ENCODE results near the gene CCDC9B. TPM values are rescaled to one million over a fixed set of nuclear protein-coding genes. Genes with fewer than 3 reads are reported as not detected.

CCDC9B gene
- polyA plus RNA-seq, 1 of the 3 experiments (the other 2 are of a cell fraction) = 13.7 TPM

DNA sequence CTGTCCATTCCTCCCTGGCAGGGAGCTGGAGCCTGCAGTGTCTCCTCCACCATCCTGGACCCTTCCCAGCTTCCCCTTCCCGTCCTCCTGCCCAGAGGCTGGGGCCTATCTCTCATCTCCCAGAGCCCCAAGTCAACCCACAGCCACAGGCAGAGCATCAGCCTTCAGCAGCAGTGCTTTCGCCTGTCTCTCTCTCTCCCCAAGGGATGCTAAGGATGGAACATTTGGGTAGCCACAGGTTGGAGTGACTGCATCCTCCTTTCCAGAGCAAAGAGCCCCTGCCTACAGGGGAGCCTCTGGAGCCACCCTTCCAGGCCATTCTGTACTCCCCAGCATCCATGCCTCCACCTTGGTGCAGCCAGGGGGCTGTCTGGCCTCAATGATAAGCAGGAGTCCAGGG lies 37.2 kb downstream of the CCDC9B start:
- Histone ChIP-seq H3K79me2 (ENCODE audit: insufficient read depth) (no peaks in the 10 kb centered on the region), H3K9ac (no peak overlapping the region), H3K4me2 (no peak overlapping the region), H3K4me1 (ENCODE audit: control insufficient read depth in 1 of 2, insufficient read depth in 2 of 2, low read depth in 1 of 2, low read length in 1 of 2) (peaks cover 0 to 30% of the 10 kb centered on the region in 2 experiments; a peak in 2 of 4 replicates), H3K9me2 (no peaks in the 10 kb centered on the region), H3K27me3 (ENCODE audit: insufficient read depth) (no peaks in the 10 kb centered on the region; the same call in 1 of the 2 replicates), H3K9me3 (no peaks in the 10 kb centered on the region), H3K27ac (ENCODE audit: low read depth in 2 of 2, low read length in 1 of 2) (no peak overlapping the region), H4K20me1 (ENCODE audit: insufficient read depth) (no peaks in the 10 kb centered on the region), H2AFZ (ENCODE audit: low read depth) (no peak overlapping the region), H3K36me3 (replicated peaks in 1 of 2; ENCODE audit: control insufficient read depth in 1 of 2, insufficient read depth in 2 of 2, low read length in 1 of 2) (no peaks in the 10 kb centered on the region), H3F3A (replicated peaks; ENCODE audit: insufficient read depth) (no peaks in the 10 kb centered on the region), H3K4me3 (ENCODE audit: low read depth in 2 of 2, low read length in 1 of 2) (no peak overlapping the region)
- TF ChIP-seq NFIC (IDR thresholded peaks at IDR 0.05; ENCODE audit: borderline replicate concordance) (no peak), RAD21 (IDR thresholded peaks at IDR 0.05; ENCODE audit: low read length) (no peak), RCOR1 (IDR thresholded peaks at IDR 0.05; ENCODE audit: low read length) (no peak), USF2 (IDR thresholded peaks at IDR 0.05; ENCODE audit: borderline replicate concordance, low read depth, low read length) (no peak), SIN3A (IDR thresholded peaks at IDR 0.05; ENCODE audit: borderline replicate concordance, low read depth, low read length) (no peak), GATA2 (CRISPR knock-in tag; IDR thresholded peaks at IDR 0.05) (no peak), NRF1 (IDR thresholded peaks at IDR 0.05; ENCODE audit: low read depth, low read length) (no peak), TCF12 (IDR thresholded peaks at IDR 0.05) (no peak)
- TF ChIP-seq, protein P1, sequence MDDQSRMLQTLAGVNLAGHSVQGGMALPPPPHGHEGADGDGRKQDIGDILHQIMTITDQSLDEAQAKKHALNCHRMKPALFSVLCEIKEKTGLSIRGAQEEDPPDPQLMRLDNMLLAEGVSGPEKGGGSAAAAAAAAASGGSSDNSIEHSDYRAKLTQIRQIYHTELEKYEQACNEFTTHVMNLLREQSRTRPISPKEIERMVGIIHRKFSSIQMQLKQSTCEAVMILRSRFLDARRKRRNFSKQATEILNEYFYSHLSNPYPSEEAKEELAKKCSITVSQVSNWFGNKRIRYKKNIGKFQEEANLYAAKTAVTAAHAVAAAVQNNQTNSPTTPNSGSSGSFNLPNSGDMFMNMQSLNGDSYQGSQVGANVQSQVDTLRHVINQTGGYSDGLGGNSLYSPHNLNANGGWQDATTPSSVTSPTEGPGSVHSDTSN (IDR thresholded peaks at IDR 0.05) = no peak
- ChIA-PET POLR2A (no interaction called here), CTCF (interaction anchor here (0.9 to 66.3 kb wide), 8 partner anchors 8 to 118 kb away, joined by 3 to 2194 read pairs (median 17); partner anchors contain the start of genes ANKRD63, CCDC9B, DISP2 and INAFM2)
- no peak for DNase-seq
- WGBS (ENCODE audit: low lambda C conversion rate) = 18% methylated on average over 1 of the region's 2 CpGs

DNA sequence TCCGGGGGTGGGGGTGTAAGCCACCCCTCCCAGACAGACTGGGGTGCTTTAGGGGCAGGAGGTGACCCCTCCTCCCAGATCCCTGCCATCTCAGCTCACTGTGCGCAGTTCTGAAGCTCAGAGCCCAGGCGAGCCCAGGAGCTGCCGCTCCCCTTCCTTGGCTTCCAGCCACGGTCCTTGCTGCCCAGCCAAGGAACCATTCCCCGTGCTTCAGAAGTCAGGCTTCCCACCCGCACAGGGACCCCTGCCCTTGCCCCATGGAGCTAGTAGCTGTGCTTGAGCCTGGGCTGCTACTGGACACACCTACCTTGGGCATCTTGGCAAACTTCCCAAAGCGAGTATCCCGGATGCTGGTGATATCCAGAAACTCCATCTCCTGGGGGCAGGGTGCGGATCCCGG lies 37.8 kb downstream of the CCDC9B start:
- no peaks in the 10 kb centered on the region; the same call in 1 of the 2 replicates for H3K27me3 ChIP-seq (ENCODE audit: insufficient read depth)
- no peaks in the 10 kb centered on the region for H3K9me3 ChIP-seq
- peaks cover 0 to 30% of the 10 kb centered on the region in 2 experiments; a peak in 2 of 4 replicates for H3K4me1 ChIP-seq (ENCODE audit: control insufficient read depth in 1 of 2, insufficient read depth in 2 of 2, low read depth in 1 of 2, low read length in 1 of 2)
- no peaks in the 10 kb centered on the region for H3K36me3 ChIP-seq (replicated peaks in 1 of 2; ENCODE audit: control insufficient read depth in 1 of 2, insufficient read depth in 2 of 2, low read length in 1 of 2)
- H3K79me2 ChIP-seq (ENCODE audit: insufficient read depth) = no peaks in the 10 kb centered on the region
- H4K20me1 ChIP-seq (ENCODE audit: insufficient read depth) = no peaks in the 10 kb centered on the region
- H3K27ac ChIP-seq (ENCODE audit: low read depth in 2 of 2, low read length in 1 of 2) = no peak overlapping the region
- no peak overlapping the region for H3K4me2 ChIP-seq
- ChIA-PET CTCF (interaction anchor here (1.3 to 66.3 kb wide), 7 partner anchors 11 to 257 kb away, joined by 4 to 2194 read pairs (median 28); partner anchors contain the start of genes ANKRD63, CCDC9B, DISP2 and INAFM2), POLR2A (no interaction called here)
- DNase-seq = no peak
- H2AFZ ChIP-seq (ENCODE audit: low read depth) = no peak overlapping the region
- no peaks in the 10 kb centered on the region for H3K9me2 ChIP-seq
- no peak overlapping the region for H3K4me3 ChIP-seq (ENCODE audit: low read depth in 2 of 2, low read length in 1 of 2)
- 76% methylated on average over 6 of the region's 11 CpGs for WGBS (ENCODE audit: low lambda C conversion rate)
- no peaks in the 10 kb centered on the region for H3F3A ChIP-seq (replicated peaks; ENCODE audit: insufficient read depth)
- H3K9ac ChIP-seq = no peak overlapping the region
- no peak for TF ChIP-seq SIN3A (IDR thresholded peaks at IDR 0.05; ENCODE audit: borderline replicate concordance, low read depth, low read length)
- TF ChIP-seq, protein P2, sequence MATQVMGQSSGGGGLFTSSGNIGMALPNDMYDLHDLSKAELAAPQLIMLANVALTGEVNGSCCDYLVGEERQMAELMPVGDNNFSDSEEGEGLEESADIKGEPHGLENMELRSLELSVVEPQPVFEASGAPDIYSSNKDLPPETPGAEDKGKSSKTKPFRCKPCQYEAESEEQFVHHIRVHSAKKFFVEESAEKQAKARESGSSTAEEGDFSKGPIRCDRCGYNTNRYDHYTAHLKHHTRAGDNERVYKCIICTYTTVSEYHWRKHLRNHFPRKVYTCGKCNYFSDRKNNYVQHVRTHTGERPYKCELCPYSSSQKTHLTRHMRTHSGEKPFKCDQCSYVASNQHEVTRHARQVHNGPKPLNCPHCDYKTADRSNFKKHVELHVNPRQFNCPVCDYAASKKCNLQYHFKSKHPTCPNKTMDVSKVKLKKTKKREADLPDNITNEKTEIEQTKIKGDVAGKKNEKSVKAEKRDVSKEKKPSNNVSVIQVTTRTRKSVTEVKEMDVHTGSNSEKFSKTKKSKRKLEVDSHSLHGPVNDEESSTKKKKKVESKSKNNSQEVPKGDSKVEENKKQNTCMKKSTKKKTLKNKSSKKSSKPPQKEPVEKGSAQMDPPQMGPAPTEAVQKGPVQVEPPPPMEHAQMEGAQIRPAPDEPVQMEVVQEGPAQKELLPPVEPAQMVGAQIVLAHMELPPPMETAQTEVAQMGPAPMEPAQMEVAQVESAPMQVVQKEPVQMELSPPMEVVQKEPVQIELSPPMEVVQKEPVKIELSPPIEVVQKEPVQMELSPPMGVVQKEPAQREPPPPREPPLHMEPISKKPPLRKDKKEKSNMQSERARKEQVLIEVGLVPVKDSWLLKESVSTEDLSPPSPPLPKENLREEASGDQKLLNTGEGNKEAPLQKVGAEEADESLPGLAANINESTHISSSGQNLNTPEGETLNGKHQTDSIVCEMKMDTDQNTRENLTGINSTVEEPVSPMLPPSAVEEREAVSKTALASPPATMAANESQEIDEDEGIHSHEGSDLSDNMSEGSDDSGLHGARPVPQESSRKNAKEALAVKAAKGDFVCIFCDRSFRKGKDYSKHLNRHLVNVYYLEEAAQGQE (IDR thresholded peaks at IDR 0.05; ENCODE audit: low read depth, low read length) = no peak
- no peak for TF ChIP-seq MXI1 (IDR thresholded peaks at IDR 0.05; ENCODE audit: low read depth, low read length)
- no peak for TF ChIP-seq EZH2phosphoT487 (IDR thresholded peaks at IDR 0.05; ENCODE audit: borderline replicate concordance, low read depth)
- no peak for TF ChIP-seq JUND (IDR thresholded peaks at IDR 0.05)
- TF ChIP-seq, protein P3, sequence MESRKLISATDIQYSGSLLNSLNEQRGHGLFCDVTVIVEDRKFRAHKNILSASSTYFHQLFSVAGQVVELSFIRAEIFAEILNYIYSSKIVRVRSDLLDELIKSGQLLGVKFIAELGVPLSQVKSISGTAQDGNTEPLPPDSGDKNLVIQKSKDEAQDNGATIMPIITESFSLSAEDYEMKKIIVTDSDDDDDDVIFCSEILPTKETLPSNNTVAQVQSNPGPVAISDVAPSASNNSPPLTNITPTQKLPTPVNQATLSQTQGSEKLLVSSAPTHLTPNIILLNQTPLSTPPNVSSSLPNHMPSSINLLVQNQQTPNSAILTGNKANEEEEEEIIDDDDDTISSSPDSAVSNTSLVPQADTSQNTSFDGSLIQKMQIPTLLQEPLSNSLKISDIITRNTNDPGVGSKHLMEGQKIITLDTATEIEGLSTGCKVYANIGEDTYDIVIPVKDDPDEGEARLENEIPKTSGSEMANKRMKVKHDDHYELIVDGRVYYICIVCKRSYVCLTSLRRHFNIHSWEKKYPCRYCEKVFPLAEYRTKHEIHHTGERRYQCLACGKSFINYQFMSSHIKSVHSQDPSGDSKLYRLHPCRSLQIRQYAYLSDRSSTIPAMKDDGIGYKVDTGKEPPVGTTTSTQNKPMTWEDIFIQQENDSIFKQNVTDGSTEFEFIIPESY (IDR thresholded peaks at IDR 0.05; ENCODE audit: borderline replicate concordance, low read depth) = no peak
- TF ChIP-seq FOXJ3 (CRISPR knock-in tag; IDR thresholded peaks at IDR 0.05) = no peak
- TF ChIP-seq IRF3 (IDR thresholded peaks at IDR 0.05; ENCODE audit: low read depth, low read length) = no peak
- TF ChIP-seq USF2 (IDR thresholded peaks at IDR 0.05; ENCODE audit: borderline replicate concordance, low read depth, low read length) = no peak
- TF ChIP-seq RXRA (IDR thresholded peaks at IDR 0.05; ENCODE audit: borderline replicate concordance, low read depth) = no peak

Measured in SK-N-SH (cell line).